K562 treated with DMSO at 1 percent for 48 hours (cell line): ENCODE measurements around the gene GCAT. TPM values are rescaled to one million over a fixed set of nuclear protein-coding genes. Genes with fewer than 3 reads are reported as not detected.

Source experiments
- total RNA-seq: library from RNA; unstranded; fragments of 300-600 nt; gene quantifications from 2 replicates; pipeline ENCODE4 v1.2.3, GENCODE V29; 2022; ENCODE audit warnings: low replicate concordance; ENCODE audit errors: extremely low read depth

Gene GCAT
- total RNA-seq: not detected in 2 replicates

GRCh38 chr22:37807410-37808293 lies at the start of gene GCAT:
Gene GCAT (plus strand): TSS chr22:37807934. CDS start chr22:37807968, 34 bp downstream.

GRCh38 chr22:37823134-37823985 lies 15.6 kb downstream of the GCAT start, which contains the start of gene GALR3:
Gene GALR3 (plus strand): TSS chr22:37823382. CDS start chr22:37823407, 25 bp downstream.

GRCh38 chr22:37849089-37849751 lies 41.5 kb downstream of the GCAT start, which contains the start of gene EIF3L:
Gene EIF3L (plus strand): TSS chr22:37849419. CDS start chr22:37849450, 31 bp downstream.

Other genes with a start within 250 kb of the GCAT start
- not detected in 2 replicates for gene CDC42EP1, start 247.5 kb upstream of the GCAT start, total RNA-seq
- gene LGALS2, start 227.8 kb upstream of the GCAT start, total RNA-seq: not detected in 2 replicates
- gene GGA1, start 199.1 kb upstream of the GCAT start, total RNA-seq: not detected in 2 replicates
- not detected in 2 replicates for gene SH3BP1, start 168.3 kb upstream of the GCAT start, total RNA-seq
- gene PDXP, start 149.2 kb upstream of the GCAT start, total RNA-seq: not detected in 2 replicates
- gene LGALS1, start 132.3 kb upstream of the GCAT start, total RNA-seq: not detected in 2 replicates
- gene NOL12, start 121.6 kb upstream of the GCAT start, total RNA-seq: not detected in 2 replicates
- gene TRIOBP, start 110.9 kb upstream of the GCAT start, total RNA-seq: not detected in 2 replicates
- gene GALR3, start 15.4 kb downstream of the GCAT start, total RNA-seq: not detected in 2 replicates
- gene ANKRD54, start 36.4 kb downstream of the GCAT start, total RNA-seq: not detected in 2 replicates
- 851 TPM in 1 of 2 replicates, not detected in the other for gene EIF3L, start 41.5 kb downstream of the GCAT start, total RNA-seq
- not detected in 2 replicates for gene MICALL1, start 98.4 kb downstream of the GCAT start, total RNA-seq
- gene C22orf23, start 145.7 kb downstream of the GCAT start, total RNA-seq: not detected in 2 replicates
- gene POLR2F, start 145.8 kb downstream of the GCAT start, total RNA-seq: not detected in 2 replicates
- gene SOX10, start 176.6 kb downstream of the GCAT start, total RNA-seq: not detected in 2 replicates
- not detected in 2 replicates for gene PICK1, start 249.5 kb downstream of the GCAT start, total RNA-seq